ENCODE data around the gene SKOR1.

GRCh38 chr15:67782691-67782991 lies 42.7 kb upstream of the SKOR1 start:
- TF ChIP-seq, protein P1, sequence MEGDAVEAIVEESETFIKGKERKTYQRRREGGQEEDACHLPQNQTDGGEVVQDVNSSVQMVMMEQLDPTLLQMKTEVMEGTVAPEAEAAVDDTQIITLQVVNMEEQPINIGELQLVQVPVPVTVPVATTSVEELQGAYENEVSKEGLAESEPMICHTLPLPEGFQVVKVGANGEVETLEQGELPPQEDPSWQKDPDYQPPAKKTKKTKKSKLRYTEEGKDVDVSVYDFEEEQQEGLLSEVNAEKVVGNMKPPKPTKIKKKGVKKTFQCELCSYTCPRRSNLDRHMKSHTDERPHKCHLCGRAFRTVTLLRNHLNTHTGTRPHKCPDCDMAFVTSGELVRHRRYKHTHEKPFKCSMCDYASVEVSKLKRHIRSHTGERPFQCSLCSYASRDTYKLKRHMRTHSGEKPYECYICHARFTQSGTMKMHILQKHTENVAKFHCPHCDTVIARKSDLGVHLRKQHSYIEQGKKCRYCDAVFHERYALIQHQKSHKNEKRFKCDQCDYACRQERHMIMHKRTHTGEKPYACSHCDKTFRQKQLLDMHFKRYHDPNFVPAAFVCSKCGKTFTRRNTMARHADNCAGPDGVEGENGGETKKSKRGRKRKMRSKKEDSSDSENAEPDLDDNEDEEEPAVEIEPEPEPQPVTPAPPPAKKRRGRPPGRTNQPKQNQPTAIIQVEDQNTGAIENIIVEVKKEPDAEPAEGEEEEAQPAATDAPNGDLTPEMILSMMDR (IDR thresholded peaks at IDR 0.05; ENCODE audit: borderline replicate concordance, extremely low read depth, low read length, poor library complexity, severe bottlenecking): no peak
- no peak for TF ChIP-seq EZH2 (IDR thresholded peaks at IDR 0.05; ENCODE audit: borderline replicate concordance, low read depth, low read length, severe bottlenecking)
